NCI-H524 treated with DMSO at 0.1 percent for 48 hours (cell line): Measurements from ENCODE around the gene PKN1.
"Not testable (repeated sequence)": the region's sequence is repeated elsewhere in the genome, so short reads cannot be mapped to it uniquely, and the experiment has no call there.

Experiments used
- DNase-seq: peaks from one replicate; lab custom pipeline; 2025; lab: John Stamatoyannopoulos, UW

Gene PKN1

DNA sequence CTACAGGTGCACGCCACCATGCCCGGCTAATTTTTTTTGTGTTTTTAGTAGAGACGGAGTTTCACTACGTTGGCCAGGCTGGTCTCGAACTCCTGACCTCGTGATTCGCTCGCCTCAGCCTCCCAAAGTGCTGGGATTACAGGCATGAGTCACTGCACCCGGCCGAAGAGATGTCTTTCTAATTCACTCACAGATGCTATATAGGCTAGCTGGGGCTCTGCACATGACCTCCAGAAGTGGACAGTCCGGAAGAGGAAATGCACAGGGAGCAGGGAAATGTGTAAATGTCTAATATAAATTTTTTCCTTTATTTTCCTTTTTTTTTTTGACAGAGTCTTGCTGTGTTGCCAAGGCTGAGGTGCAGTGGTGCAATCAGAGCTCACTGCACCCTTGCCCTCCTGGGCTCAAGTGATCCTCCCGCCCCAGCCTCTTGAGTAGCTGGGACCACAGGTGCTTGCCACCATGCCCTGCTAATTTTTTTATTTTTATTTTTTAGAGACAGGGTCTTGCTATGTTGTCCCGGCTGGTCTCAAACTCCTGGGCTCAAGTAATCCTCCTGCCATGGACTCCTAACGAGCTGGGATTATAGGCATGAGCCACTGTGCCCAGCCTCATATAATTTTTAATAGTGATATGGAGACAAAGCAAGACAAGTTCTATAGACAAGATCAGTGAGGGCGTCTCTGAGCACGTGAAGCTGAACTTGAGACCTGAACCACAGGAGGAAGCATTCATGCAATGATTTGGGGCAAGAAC lies 54.4 kb downstream of the PKN1 start:
- no peak for DNase-seq

DNA sequence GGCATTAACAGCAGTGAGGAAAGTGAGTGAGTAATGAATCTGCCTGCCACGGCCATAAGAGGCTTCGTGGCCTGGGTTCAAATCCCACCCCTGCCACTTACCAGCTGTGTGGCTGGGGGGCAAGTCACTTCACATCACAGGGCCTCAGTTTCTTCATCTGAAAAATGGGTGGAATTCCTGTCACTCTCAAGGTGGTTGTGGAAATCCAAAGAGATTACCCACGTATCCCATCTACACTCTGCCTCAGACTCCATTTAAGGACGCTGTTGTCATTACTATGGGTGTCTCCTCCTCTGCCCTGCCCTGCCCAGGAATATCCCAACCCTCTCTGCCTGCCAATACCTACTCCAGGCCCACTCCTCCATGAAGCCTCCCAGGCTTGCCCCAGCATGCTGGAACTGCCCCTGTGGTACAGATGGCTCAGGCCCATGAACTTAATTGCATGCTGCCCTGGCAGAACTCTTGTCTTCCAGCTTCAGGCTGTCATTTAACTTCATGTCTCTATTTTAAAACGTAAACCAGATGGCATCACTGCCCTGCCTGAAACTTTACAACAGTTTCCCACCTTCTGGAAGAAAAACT lies 59.7 kb downstream of the PKN1 start:
- DNase-seq, result no peak

DNA sequence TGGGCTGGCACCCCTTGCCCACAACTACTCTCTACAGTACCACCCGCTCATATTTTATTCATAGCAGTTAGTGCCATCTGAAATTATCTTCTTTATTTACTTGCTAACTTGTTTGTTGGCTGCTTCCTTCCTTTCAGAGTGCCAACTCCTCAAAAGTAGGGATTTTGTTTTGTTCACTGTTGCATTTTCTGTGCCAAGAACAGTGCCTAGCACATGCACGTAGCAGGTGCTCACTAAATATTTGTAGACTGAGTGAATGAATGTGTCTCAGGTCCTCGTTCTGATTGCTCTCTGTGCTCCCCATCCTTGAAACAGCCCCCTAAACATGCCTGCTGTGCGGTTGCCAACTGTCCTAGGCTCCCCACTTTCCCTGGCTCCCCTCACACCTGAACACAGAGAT lies 61.3 kb downstream of the PKN1 start:
- no peak for DNase-seq

DNA sequence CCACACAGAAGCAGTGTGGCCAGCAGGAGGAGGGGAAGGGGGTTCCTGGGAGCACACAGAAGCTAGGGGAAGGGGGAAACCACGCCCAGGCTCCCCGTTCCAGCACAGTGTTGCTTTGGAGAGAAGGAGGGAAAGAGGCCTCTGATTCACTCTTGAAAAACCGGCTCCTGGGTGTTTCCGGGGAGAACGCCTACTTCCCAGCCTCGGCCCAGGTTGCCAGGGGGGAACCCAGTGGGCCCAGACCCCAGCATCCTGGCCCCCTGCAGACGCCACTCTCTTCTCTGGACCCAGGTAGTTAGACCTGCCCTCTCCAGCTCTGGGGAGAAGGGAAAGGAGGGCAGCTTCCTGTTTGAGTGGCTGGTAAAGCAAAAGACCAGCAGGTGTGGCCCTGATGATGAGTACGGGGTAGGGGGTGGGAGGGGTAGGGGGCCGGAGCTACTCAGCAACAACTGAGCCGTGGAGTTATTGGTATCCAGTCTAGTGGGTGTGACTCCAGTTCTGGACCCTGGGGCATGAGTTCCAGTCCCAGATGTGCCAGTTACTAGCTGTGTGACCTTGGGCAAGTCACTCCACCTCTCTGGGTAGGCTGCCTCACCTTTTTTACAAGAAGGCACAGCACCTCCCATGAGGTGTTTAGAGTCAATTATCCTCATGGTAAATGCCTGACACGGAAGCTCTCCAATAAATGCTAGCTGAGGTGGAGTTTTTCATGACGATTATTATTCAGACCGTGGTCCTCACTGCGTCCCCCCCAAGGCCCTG lies 62.0 kb downstream of the PKN1 start:
- DNase-seq, result no peak

DNA sequence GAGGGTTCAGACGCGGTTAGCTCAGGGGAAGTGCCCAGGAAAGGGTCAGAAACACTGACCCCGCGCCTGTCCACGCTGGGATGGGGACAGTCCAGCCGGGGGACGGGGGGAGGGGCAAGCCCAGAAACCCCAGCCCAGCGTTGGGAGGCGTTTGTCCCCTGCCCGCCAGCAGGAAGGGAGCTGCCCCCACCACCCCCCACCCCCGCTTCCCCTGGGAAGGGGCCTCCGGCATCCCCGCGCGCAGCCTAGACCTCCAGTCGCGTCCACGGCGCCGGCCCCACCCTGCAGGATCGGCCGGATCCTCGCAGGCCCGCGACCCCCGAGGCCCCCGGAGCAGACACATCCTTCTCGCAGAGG lies 62.5 kb downstream of the PKN1 start:
- DNase-seq, result no peak

DNA sequence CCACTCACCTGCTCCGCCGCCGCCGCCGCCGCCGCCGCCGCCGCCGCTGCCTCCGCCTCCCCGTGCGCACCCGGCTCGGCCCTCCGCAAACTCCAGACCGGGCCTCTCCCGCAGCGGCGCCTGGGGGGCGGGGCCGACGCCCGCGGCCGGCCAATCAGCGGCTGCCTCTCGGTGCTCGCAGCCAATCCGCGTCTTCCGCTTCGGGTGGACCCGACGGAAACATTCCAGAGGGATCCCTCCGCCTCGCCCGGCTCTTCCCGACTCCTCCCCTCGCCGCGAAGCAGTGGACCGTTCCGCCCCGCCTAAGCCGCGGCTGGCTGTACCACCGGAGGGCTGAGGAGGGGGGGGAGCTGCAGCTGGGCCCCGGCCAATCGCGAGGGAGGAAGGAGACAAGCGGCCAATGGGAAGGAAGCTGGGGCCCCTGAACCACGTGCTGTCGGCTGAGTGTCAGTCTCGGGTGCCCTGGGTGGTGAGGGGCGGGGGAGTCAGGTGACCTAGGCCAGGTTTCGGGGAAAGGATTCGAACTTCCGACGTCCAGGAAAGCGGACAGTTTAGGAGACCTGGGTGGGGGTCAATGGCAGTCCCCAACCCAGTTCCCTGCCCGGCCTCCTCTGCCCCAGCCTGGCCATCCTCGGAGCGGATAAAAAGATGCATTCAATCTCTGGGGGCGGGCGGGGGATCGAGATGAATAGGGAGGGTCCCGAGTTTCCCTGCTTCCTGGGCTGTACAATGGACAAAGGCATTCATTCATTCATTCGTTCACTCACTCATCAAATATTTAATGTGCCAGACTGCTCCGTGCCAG lies 63.1 kb downstream of the PKN1 start, which contains the start of gene GIPC1:
Gene GIPC1, minus strand, starts transcription at position 99 of the 805 bp plus-strand sequence. CDS start 13,151 bp downstream, outside the sequence.
- peak; percentile 98 for DNase-seq

DNA sequence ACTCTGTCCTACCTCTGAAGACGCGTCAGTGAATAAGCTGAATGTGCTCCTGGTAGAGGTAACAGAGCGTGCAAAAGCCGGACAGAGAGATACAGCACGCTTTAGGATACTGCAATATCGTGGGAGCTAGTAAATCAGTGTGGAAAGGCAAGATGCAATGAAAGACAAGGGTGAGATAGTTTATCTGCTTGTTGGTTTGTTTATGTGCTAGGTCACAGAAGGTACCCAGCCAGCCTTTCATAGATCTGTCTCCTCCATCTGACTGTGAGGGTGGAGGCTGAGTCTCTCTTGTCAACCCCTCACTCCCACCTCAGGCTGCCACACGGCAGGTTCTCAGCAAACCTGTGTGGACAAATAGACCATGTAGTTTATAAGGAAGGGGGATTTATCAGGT lies 63.7 kb downstream of the PKN1 start:
- DNase-seq, result no peak

DNA sequence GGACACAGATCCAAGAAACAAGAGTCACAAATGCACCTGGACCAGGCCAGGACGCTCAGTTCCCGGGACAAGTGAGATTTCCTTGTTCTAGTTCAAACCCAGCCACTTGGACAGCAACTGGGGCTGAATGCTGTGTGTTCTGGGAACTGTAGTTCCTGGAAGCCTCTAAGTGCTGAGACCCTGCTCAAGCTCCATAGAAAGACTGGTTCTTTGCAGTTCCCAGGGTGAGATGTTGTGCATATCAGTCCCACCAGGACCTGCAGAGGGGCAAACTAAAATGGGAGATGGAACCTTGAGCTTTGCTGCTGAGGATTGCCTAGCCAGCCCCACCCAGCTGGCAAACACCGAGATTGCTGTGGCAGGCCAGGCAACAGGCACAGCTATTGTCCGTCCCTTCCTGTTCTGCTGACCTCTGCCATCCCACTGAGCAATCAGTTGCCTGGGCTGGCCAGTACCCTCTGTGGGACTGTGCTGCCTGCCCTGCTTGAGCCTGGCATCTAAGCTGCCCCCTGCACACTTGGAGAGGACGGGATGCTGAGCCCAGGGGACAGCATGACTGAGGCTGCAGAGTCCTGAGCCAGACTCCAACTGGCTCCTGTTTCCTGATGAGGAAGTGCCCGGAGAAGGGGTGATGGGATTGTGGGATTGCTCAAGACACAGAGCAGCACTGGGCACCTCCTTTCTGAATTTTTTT lies 64.3 kb downstream of the PKN1 start:
- DNase-seq, result no peak

DNA sequence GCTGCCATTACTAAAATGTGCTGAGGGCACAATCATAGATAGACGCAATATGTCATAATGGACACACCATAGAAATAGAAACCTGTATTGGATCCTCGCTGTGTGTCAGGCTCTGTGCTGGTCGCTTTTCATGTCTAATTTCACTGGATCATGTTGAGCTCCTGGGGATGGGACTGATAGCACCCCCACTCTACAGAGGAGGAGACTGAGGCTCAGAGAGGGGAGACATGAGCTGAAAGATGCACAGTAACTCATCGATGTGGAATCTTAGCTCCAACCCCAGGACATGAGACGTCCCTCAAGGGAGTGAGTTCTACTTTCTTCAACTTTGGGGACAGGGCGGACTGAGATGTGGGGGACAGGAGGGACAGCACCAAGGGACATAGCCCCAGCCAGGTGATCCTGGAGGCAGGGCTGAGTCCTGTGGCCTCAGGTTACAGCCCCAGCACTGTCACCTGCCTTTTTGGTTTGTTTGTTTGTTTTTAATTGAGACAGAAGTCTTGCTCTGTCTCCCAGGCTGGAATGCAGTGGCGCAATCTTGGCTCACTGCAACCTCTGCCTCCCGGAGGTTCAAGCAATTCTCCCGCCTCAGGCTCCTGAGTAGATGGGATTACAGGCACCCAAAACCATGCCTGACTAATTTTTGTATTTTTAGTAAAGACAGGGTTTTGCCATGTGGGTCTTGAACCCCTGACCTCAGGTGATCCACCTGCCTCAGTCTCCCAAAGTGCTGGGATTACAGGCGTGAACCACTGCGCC lies 69.4 kb downstream of the PKN1 start:
- no peak for DNase-seq

DNA sequence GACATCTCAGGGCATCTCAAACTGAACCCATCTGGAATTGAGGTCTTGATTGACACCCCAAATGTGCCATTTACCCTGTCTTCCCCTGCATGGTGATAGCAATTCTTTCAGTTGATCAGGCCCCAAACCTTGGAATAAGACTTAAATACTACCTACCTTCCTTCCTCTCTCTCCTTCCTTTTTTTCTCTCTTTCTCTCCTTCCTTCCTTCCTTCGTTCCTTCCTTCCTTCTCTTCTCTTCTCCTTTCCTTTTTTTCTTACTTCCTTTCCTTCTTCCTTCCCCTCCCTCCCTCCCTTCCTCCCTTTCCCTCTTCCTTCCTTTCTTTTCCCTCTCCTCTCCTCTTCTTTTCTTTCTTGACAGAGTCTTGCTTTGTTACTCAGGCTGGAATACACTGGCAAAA lies 70.2 kb downstream of the PKN1 start:
- DNase-seq, result no peak

DNA sequence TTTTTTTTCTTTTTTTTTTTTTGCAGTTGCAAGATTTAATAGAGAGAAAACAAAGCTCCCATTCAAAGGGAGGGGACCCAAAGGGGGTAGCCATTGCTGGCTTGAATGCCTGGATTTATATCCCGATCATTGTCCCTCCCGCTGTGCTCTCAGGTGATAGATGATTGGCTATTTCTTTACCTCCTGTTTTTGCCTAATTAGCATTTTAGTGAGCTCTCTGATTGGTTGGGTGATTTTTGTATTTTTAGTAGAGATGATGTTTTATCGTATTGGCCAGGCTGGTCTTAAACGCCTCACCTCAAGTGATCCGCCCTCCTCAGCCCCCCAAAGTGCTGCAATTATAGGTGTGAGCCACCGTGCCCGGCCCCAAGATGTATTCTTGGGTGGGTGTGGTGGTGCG lies 71.5 kb downstream of the PKN1 start:
- not testable (repeated sequence) for DNase-seq

DNA sequence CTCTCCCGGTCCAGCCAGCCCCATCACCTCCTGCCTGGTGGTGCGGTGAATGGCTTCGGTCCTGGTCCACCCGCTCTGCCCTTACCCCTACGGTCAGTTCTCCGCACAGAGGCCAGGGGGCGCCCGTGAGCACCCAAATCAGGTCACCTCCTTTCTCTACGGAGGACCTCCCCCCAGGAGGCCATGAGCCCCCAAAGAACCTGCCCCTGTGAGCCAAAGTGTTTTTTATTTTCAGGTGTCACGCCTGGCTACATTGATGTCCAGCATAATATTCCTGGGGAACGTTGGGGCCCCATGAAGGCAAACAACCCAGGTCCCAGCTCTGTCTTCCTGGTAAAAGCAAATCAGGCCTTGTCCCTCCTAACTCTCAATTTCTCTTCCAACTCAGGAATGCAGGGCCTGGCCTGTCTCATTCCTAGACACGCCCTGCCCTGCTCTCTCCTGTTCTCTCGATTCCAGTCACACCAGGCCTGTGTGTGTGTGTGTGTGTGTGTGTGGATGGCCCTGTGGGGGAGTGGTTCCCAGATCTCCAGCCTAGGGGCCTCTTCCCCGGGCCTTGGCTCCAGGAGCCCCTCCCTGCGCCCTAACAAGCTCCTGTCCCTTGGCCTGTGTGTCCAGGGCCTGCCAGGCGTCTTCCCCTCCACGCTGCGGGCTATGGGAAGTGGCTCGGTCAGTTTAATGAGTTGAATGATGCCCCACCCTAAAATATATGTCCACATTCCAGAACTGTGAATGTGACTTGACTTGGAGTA lies 72.6 kb downstream of the PKN1 start:
- DNase-seq, result no peak

DNA sequence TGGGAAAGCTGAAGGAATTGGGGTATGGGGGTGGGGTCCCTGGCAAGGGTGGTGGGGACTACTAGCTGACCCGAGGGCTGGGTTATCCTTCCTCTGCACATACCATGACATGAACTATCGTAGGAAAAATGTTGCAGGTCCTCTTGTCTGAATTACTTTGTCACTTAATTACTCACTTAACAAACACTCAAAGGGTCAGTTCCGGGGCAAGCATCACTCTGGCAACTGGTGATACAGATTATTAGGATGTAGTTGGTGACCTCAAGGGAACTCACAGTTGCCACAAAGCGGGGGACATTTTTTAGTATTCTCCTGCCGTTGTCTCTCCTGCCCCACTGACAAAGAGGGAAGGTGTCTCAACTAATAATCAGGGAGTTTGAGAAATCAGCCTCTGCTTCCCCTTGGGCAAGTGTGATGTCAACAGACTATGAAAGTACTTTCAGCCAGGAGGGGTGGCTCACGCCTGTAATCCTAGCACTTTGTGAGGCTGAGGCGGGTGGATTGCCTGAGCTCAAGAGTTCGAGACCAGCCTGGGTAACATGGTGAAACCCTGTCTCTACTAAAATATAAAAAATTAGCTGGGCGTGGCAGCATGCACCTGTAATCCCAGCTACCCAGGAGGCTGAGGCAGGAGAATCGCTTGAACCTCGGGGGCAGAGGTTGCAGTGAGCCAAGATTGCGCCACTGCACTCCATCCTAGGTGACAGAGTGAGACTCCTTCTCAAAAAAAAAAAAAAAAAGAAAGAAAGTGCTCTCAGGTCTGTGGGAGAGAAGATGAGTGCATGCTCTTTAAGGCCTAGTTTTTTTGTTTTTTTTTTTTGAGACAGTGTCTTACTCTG lies 74.8 kb downstream of the PKN1 start:
- no peak for DNase-seq

DNA sequence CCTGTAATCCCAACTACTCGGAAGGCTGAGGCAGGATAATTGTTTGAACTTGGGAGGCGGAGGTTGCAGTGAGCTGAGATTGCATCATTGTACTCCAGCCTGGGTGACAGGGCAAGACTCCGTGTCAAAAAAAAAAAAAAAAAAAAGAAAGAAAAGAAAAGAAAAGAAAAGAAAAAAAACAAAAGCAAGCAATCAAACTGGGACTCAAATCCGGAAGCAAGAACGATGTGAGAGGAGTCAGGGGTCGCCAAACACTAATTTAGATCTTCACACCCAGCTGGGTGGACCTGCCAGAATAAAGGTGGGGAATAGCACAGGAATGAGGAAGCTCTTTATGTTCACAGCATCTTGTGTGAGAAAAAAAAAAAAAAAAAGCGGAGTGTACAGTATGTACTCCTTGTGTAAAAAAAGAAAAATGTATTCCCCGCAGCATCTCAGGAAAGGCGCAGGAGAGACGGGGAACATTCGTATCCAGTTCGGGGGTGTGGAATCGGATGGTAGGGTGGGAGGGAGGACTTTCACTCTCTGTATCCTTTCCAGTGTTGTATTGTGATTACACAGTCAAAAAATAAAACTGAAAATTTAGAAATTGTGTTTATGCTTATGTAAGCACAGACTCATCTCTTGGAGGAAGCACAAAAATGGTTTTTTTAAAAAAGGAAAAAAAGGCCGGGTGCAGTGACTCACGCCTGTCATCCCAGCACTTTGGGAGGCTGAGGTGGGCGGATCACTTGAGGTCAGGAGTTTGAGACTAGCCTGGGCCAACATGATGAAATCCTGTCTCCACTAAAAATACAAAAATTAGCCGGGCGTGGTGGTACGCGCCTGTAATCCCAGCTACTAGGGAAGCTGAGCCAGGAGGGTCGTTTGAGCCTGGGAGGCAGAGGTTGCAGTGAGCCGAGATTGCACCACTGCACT lies 77.5 kb downstream of the PKN1 start:
- DNase-seq, result no peak

DNA sequence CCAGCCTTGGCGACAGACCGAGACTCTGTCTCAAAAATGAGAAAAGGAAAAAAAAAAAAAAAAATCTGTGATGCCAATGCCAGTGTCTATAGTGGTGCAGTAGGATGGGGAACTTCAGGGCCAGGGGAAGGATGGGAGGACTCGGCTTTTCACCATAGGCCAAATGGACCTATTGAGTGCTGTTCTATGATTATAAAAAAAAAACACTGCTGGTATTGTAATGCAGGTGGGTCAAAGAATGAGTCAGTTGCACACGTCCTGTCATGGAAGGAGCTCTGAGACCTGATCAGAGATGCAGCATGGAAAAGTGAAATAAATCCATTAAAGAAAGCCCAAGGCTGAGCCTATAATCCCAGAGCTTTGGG lies 78.1 kb downstream of the PKN1 start:
- DNase-seq, result no peak

DNA sequence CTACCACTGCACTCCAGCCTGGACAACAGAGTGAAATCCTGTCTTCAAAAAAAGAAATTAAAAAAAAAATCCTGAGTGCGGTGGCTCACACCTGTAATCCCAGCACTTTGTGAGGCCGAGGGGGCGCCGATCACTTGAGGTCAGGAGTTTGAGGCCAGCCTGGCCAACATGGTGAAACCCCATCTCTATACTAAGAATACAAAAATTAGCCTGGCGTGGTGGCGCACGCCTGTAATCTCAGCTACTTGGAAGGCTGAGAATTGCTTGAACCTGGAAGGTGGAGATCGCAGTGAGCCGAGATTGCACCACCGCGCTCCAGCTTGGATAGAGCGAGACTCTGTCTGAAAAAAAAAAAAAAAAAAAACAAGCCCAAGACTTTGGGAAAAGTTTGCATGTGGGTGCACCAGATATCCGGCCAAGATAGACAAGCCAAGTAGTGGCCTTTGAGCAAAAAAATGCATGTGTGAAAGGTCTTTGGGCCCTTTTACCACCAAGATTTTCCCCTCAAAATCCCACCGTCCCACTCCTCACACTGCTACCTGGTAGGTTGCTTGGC lies 79.4 kb downstream of the PKN1 start:
- no peak for DNase-seq

DNA sequence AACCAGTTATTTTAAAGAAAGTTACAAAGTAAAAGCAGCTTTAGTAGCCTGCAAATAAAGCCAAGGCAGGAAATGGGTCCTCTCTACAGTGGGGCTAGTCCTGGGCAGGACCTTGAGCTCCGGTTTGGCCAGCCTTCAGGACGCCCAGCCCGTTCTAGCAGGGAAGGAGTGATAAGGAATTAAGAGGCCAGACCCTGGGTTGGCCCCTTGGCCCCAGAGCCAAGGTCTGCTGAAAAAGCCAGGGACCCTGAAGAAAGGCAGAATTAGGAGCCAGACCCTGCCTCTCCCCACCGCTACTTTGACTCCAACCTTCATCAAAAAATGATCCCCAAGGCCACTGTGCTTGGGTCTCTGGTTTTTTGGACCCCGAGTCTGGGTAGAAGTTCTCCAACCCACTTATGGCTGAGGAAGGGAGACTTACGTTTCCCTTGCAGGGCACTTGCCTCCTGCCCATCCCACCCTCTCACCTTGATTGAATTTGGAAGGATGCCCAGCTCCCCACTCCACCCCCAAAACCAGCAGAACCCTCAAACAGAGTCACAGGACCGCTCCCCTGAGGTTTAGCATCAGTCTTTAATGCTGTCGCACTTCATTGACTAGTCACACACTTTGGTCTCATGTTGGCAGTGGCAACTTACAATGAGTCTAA lies 81.2 kb downstream of the PKN1 start:
- no peak for DNase-seq
